Thyroid gland (tissue), 4 donors: ENCODE results near the gene ANKRD11. TPM values are rescaled to one million over a fixed set of nuclear protein-coding genes. Genes with fewer than 3 reads are reported as not detected.

Source experiments
- DNase-seq, 2 donors: peaks; one replicate each; pipeline ENCODE4 v3.0.0-alpha.2; 2019
- H3K27ac ChIP-seq, 3 donors: fragments of 200-600 bp; sonication (generic); 1 replicate in 2 of 3; 2 replicates in 1 of 3; pipeline ENCODE4 v1.5.1; 2016 to 2019; ENCODE audit warnings: mild to moderate bottlenecking in 1 of 3, moderate library complexity in 1 of 3
- H3K27me3 ChIP-seq: fragments of 200-600 bp; sonication (generic); one replicate; pipeline ENCODE4 v1.5.1; 2019
- H3K36me3 ChIP-seq, 2 donors: fragments of 200-600 bp; sonication (generic); one replicate each; pipeline ENCODE4 v1.5.1; 2016 to 2019
- H3K4me1 ChIP-seq, 2 donors: fragments of 200-600 bp; sonication (generic); one replicate each; pipeline ENCODE4 v1.5.1; 2017 to 2019
- H3K4me3 ChIP-seq, 3 donors: fragments of 200-600 bp; sonication (generic); replicated peaks in 1 of 3; 1 replicate in 2 of 3; 2 replicates in 1 of 3; pipeline ENCODE4 v1.5.1; 2016; ENCODE audit warnings: mild to moderate bottlenecking in 1 of 3
- H3K9me3 ChIP-seq: fragments of 200-600 bp; sonication (generic); one replicate; pipeline ENCODE4 v1.5.1; 2017
- CTCF ChIP-seq, 6 experiments: fragments of 200-600 bp in 3 of 6; fragments of 450-650 bp in 3 of 6; sonication (generic) in 3 of 6; IDR thresholded peaks; one replicate each; pipeline ENCODE4 v1.5.1; 2016 to 2019; ENCODE audit warnings: antibody characterized with exemption in 6 of 6, mild to moderate bottlenecking in 2 of 6, inconsistent platforms in 1 of 6, moderate library complexity in 1 of 6
- POLR2A ChIP-seq, 2 donors: fragments of 450-650 bp; IDR thresholded peaks; one replicate each; pipeline ENCODE4 v1.6.1; 2017; ENCODE audit warnings: antibody characterized with exemption in 2 of 2, mild to moderate bottlenecking in 2 of 2, moderate library complexity in 1 of 2
- WGBS, 2 donors: methylation state at CpG; one replicate each; pipeline ENCODE4 v1.1.5; 2017; 5-methylcytosine and 5-hydroxymethylcytosine counted together
- intact Hi-C: fragments of 100-400 bp; cut with DNase I; formaldehyde crosslinking; loops from one replicate; pipeline ENCODE4 v1.15.1; 2023
- total RNA-seq, 4 donors: library from RNA; depleted of rRNA; stranded (reverse); fragments of >200 nt; gene quantifications; one replicate each; pipeline ENCODE4 v1.2.3, GENCODE V29; 2016

ANKRD11 gene
- total RNA-seq, 4 donors from 2014 or later = 62.1 to 90.4 (median 75.0) TPM

- Histone ChIP-seq H3K4me1 (peaks cover 33 to 52% of the 10 kb centered on the region in 2 donors), H3K27me3 (no peaks in the 10 kb centered on the region), H3K36me3 (no peaks in the 10 kb centered on the region), H3K9me3 (no peaks in the 10 kb centered on the region), H3K27ac (no peak overlapping the region), H3K4me3 (no peak overlapping the region)
- 76 to 83% methylated on average over 16 to 18 of the region's 20 CpGs for WGBS, 2 donors
- TF ChIP-seq POLR2A (IDR thresholded peaks at IDR 0.05) (no peak), CTCF (IDR thresholded peaks at IDR 0.05) (no peak)
- intact Hi-C loops = no loop called here
- DNase-seq = no peak
These were observed 76.4 kb downstream of the ANKRD11 start for GRCh38 chr16:89413811-89414585.

- 68 to 69% methylated on average over 4 of the region's 4 CpGs for WGBS, 2 donors
- TF ChIP-seq CTCF (IDR thresholded peaks at IDR 0.05) (no peak), POLR2A (IDR thresholded peaks at IDR 0.05) (no peak)
- H3K27ac ChIP-seq = no peak overlapping the region
- H3K4me3 ChIP-seq = no peak overlapping the region
- peaks cover 45 to 64% of the 10 kb centered on the region in 2 donors for H3K4me1 ChIP-seq
- no peaks in the 10 kb centered on the region for H3K9me3 ChIP-seq
- H3K27me3 ChIP-seq = no peaks in the 10 kb centered on the region
- no peaks in the 10 kb centered on the region for H3K36me3 ChIP-seq
- DNase-seq = no peak
- intact Hi-C loops = no loop called here
These were observed 77.5 kb downstream of the ANKRD11 start for GRCh38 chr16:89412811-89413210.

- Histone ChIP-seq H3K36me3 (no peaks in the 10 kb centered on the region), H3K9me3 (no peaks in the 10 kb centered on the region), H3K27me3 (no peaks in the 10 kb centered on the region), H3K4me3 (no peak overlapping the region), H3K27ac (no peak overlapping the region), H3K4me1 (peaks cover 45 to 77% of the 10 kb centered on the region in 2 donors)
- intact Hi-C loops = no loop called here
- TF ChIP-seq POLR2A (IDR thresholded peaks at IDR 0.05) (no peak), CTCF (IDR thresholded peaks at IDR 0.05) (no peak)
- no peak for DNase-seq
- 49 to 53% methylated on average over 10 of the region's 10 CpGs for WGBS, 2 donors
These were observed 79.0 kb downstream of the ANKRD11 start for GRCh38 chr16:89411335-89411850.

GRCh38 chr16:89410794-89411309 is 79.5 kb downstream of the ANKRD11 start:
- Histone ChIP-seq H3K27me3 (no peaks in the 10 kb centered on the region), H3K36me3 (no peaks in the 10 kb centered on the region), H3K27ac (peak overlapping the region in 1 of 3 donors; percentile 32), H3K4me1 (peaks cover 45 to 80% of the 10 kb centered on the region in 2 donors), H3K9me3 (no peaks in the 10 kb centered on the region), H3K4me3 (no peak overlapping the region)
- intact Hi-C loops = no loop called here
- TF ChIP-seq CTCF (IDR thresholded peaks at IDR 0.05) (peak in 4 of 6 experiments; percentile 17 to 36 (median 28)), POLR2A (IDR thresholded peaks at IDR 0.05) (no peak)
- peak; percentile 93 for DNase-seq
- 8 to 12% methylated on average over 7 to 8 of the region's 11 CpGs for whole genome bisulfite sequencing, 2 donors

- 42 to 46% methylated on average over 6 of the region's 6 CpGs for WGBS, 2 donors
- Histone ChIP-seq H3K27me3 (no peaks in the 10 kb centered on the region), H3K36me3 (no peaks in the 10 kb centered on the region), H3K4me1 (peaks cover 45 to 80% of the 10 kb centered on the region in 2 donors), H3K27ac (peak overlapping the region in 2 of 3 donors; percentile 3 to 32), H3K9me3 (no peaks in the 10 kb centered on the region), H3K4me3 (no peak overlapping the region)
- intact Hi-C loops = no loop called here
- TF ChIP-seq POLR2A (IDR thresholded peaks at IDR 0.05) (no peak), CTCF (IDR thresholded peaks at IDR 0.05) (no peak)
- no peak for DNase-seq
These were observed 80.0 kb downstream of the ANKRD11 start for GRCh38 chr16:89410322-89410721.
